ENCODE data around the gene CD300LG.

Gene CD300LG

GRCh38 chr17:43911904-43912303, 64.9 kb downstream of the CD300LG start:
- Mint-ChIP-seq H3K4me3 (no peak overlapping the region), H3K9me3 (no peaks in the 10 kb centered on the region), H3K36me3 (ENCODE audit: low read depth) (no peaks in the 10 kb centered on the region), H3K27ac (no peak overlapping the region), H3K27me3 (peaks cover 5% of the 10 kb centered on the region), H3K4me1 (ENCODE audit: low read depth) (peaks cover 18% of the 10 kb centered on the region)
- DNase-seq: no peak

GRCh38 chr17:43912635-43913304, 65.8 kb downstream of the CD300LG start:
- Mint-ChIP-seq H3K9me3 (no peaks in the 10 kb centered on the region), H3K36me3 (ENCODE audit: low read depth) (no peaks in the 10 kb centered on the region), H3K4me3 (no peak overlapping the region), H3K4me1 (ENCODE audit: low read depth) (peaks cover 21% of the 10 kb centered on the region), H3K27me3 (peaks cover 4% of the 10 kb centered on the region), H3K27ac (no peak overlapping the region)
- DNase-seq: no peak

Data from activated T-cell treated with anti-CD3 and anti-CD28 coated beads, Interleukin-2, amount 50 U/mL, for 24 hours (primary cell).